BE2C (cell line): Measurements from ENCODE around the gene TRAFD1.
"Not testable (repeated sequence)": the region's sequence is repeated elsewhere in the genome, so short reads cannot be mapped to it uniquely, and the experiment has no call there.

Experiments used
- DNase-seq: peaks from one replicate; pipeline ENCODE4 v3.0.0-alpha.2; 2020
- H3K27me3 ChIP-seq: fragments of 250-450 bp; sonication (Bioruptor Pico); 2 replicates; pipeline ENCODE4 v1.5.1; 2020; ENCODE audit warnings: mild to moderate bottlenecking
- H3K36me3 ChIP-seq: fragments of 250-450 bp; sonication (Bioruptor Pico); 2 replicates; pipeline ENCODE4 v1.5.1; 2020; ENCODE audit warnings: mild to moderate bottlenecking
- H3K4me1 ChIP-seq: fragments of 250-450 bp; sonication (Bioruptor Pico); 2 replicates; pipeline ENCODE4 v1.5.1; 2020
- H3K4me3 ChIP-seq: 2 replicates; pipeline ENCODE4 v1.5.1; 2011; ENCODE audit warnings: low read depth, low read length
- H3K9me3 ChIP-seq: fragments of 250-450 bp; sonication (Bioruptor Pico); 2 replicates; pipeline ENCODE4 v1.5.1; 2020
- CTCF ChIP-seq: IDR thresholded peaks from 2 replicates; pipeline ENCODE4 v1.5.1; 2012; ENCODE audit warnings: mild to moderate bottlenecking, low read depth, low read length

The TRAFD1 gene

GRCh38 chr12:112153181-112153892 is 28.0 kb downstream of the TRAFD1 start:
- Histone ChIP-seq H3K4me1 (no peaks in the 10 kb centered on the region), H3K27me3 (no peaks in the 10 kb centered on the region), H3K9me3 (no peaks in the 10 kb centered on the region), H3K36me3 (peaks cover 40% of the 10 kb centered on the region), H3K4me3 (no peak overlapping the region)
- no peak for DNase-seq
- no peak for TF ChIP-seq CTCF

GRCh38 chr12:112153893-112154219 is 28.5 kb downstream of the TRAFD1 start:
- H3K4me1 ChIP-seq, result no peaks in the 10 kb centered on the region
- H3K4me3 ChIP-seq, result no peak overlapping the region
- no peak for TF ChIP-seq CTCF
- DNase-seq, result no peak
- no peaks in the 10 kb centered on the region for H3K27me3 ChIP-seq
- no peaks in the 10 kb centered on the region for H3K9me3 ChIP-seq
- H3K36me3 ChIP-seq, result peaks cover 39% of the 10 kb centered on the region

GRCh38 chr12:112158461-112159145 is 33.2 kb downstream of the TRAFD1 start:
- not testable (repeated sequence) for DNase-seq, H3K4me3 ChIP-seq, H3K9me3 ChIP-seq, H3K27me3 ChIP-seq, H3K4me1 ChIP-seq
- peaks cover 27% of the 10 kb centered on the region for H3K36me3 ChIP-seq

GRCh38 chr12:112159146-112159541 is 33.8 kb downstream of the TRAFD1 start:
- H3K36me3 ChIP-seq, result peaks cover 26% of the 10 kb centered on the region
- DNase-seq, result no peak
- TF ChIP-seq CTCF, result no peak
- H3K4me3 ChIP-seq, result no peak overlapping the region
- no peaks in the 10 kb centered on the region for H3K27me3 ChIP-seq
- no peaks in the 10 kb centered on the region for H3K4me1 ChIP-seq
- no peaks in the 10 kb centered on the region for H3K9me3 ChIP-seq

- H3K4me3 ChIP-seq, result no peak overlapping the region
- H3K36me3 ChIP-seq, result peaks cover 28% of the 10 kb centered on the region
- DNase-seq, result no peak
- no peaks in the 10 kb centered on the region for H3K4me1 ChIP-seq
- no peaks in the 10 kb centered on the region for H3K9me3 ChIP-seq
- TF ChIP-seq CTCF, result no peak
- H3K27me3 ChIP-seq, result no peaks in the 10 kb centered on the region
Observed at GRCh38 chr12:112160611-112161010, 35.3 kb downstream of the TRAFD1 start.

- no peak for TF ChIP-seq CTCF
- H3K27me3 ChIP-seq, result no peaks in the 10 kb centered on the region
Observed at GRCh38 chr12:112161711-112162110, 36.4 kb downstream of the TRAFD1 start.

More at GRCh38 chr12:112161711-112162110, 36.4 kb downstream of the TRAFD1 start:
- Histone ChIP-seq H3K4me3 (no peak overlapping the region), H3K4me1 (no peaks in the 10 kb centered on the region), H3K9me3 (no peaks in the 10 kb centered on the region), H3K36me3 (peaks cover 28% of the 10 kb centered on the region)
- DNase-seq, result no peak
